H9 (cell line): Measurements from ENCODE around the gene MECP2. TPM values are rescaled to one million over a fixed set of nuclear protein-coding genes. Genes with fewer than 3 reads are reported as not detected.

ENCODE experiments used
- DNase-seq: peaks from one replicate; pipeline ENCODE4 v3.0.0-alpha.2; 2017
- H2AFZ ChIP-seq: one replicate; pipeline ENCODE4 v1.6.1; 2013; ENCODE audit warnings: mild to moderate bottlenecking, low read length, control low read depth, moderate library complexity
- H2AK5ac ChIP-seq: 2 replicates; pipeline ENCODE4 v1.6.1; 2013; ENCODE audit warnings: low read length, control low read depth, mixed read lengths; ENCODE audit not compliant: insufficient read length
- H2BK120ac ChIP-seq: one replicate; pipeline ENCODE4 v1.6.1; 2013; ENCODE audit warnings: low read depth, mild to moderate bottlenecking, low read length, control low read depth, inconsistent platforms; ENCODE audit not compliant: poor library complexity, severe bottlenecking
- H2BK12ac ChIP-seq: 2 replicates; pipeline ENCODE4 v1.6.1; 2013; ENCODE audit warnings: low read length, control low read depth, mixed read lengths, low read depth; ENCODE audit not compliant: insufficient read length
- H2BK15ac ChIP-seq: 2 replicates; pipeline ENCODE4 v1.6.1; 2013; ENCODE audit warnings: low read depth, low read length, control low read depth
- H2BK20ac ChIP-seq: one replicate; pipeline ENCODE4 v1.6.1; 2013; ENCODE audit warnings: low read depth, mild to moderate bottlenecking, low read length, control low read depth, inconsistent platforms; ENCODE audit not compliant: poor library complexity, severe bottlenecking
- H2BK5ac ChIP-seq: 2 replicates; pipeline ENCODE4 v1.6.1; 2013; ENCODE audit warnings: low read length, control low read depth, mixed read lengths; ENCODE audit not compliant: insufficient read length
- H3K14ac ChIP-seq: 2 replicates; pipeline ENCODE4 v1.6.1; 2013; ENCODE audit warnings: low read length, control low read depth; ENCODE audit not compliant: insufficient read depth
- H3K18ac ChIP-seq: 2 replicates; pipeline ENCODE4 v1.6.1; 2013; ENCODE audit warnings: low read depth, mild to moderate bottlenecking, mixed read lengths, low read length, control low read depth; ENCODE audit not compliant: insufficient read length
- H3K23ac ChIP-seq: 2 replicates; pipeline ENCODE4 v1.6.1; 2013; ENCODE audit warnings: low read length, control low read depth, mixed read lengths, low read depth; ENCODE audit not compliant: insufficient read length
- H3K23me2 ChIP-seq: 2 replicates; pipeline ENCODE4 v1.6.1; 2013; ENCODE audit warnings: low read depth, mild to moderate bottlenecking, mixed read lengths, low read length, control low read depth; ENCODE audit not compliant: insufficient read length, poor library complexity, severe bottlenecking
- H3K27ac ChIP-seq: 2 replicates; pipeline ENCODE4 v1.5.1; 2013; ENCODE audit warnings: low read length, control low read depth, mixed read lengths, low read depth; ENCODE audit not compliant: insufficient read length
- H3K27me3 ChIP-seq: 2 replicates; pipeline ENCODE4 v1.6.1; 2013; ENCODE audit warnings: low read length, control low read depth, inconsistent platforms; ENCODE audit not compliant: insufficient read depth
- H3K4ac ChIP-seq: 2 replicates; pipeline ENCODE4 v1.6.1; 2013; ENCODE audit warnings: low read depth, mild to moderate bottlenecking, control low read depth, inconsistent platforms, low read length, moderate library complexity
- H3K4me1 ChIP-seq: 2 replicates; pipeline ENCODE4 v1.6.1; 2013; ENCODE audit warnings: low read length, control low read depth, inconsistent platforms; ENCODE audit not compliant: insufficient read depth
- H3K4me2 ChIP-seq: 2 replicates; pipeline ENCODE4 v1.6.1; 2013; ENCODE audit warnings: low read length, control low read depth, mixed read lengths; ENCODE audit not compliant: insufficient read length, insufficient read depth
- H3K56ac ChIP-seq: 2 replicates; pipeline ENCODE4 v1.6.1; 2013; ENCODE audit warnings: low read depth, mild to moderate bottlenecking, mixed read lengths, low read length, control low read depth; ENCODE audit not compliant: insufficient read length
- H3K79me1 ChIP-seq: 2 replicates; pipeline ENCODE4 v1.6.1; 2013; ENCODE audit warnings: low read depth, mild to moderate bottlenecking, moderate library complexity, low read length, control low read depth, inconsistent platforms; ENCODE audit not compliant: insufficient read depth, poor library complexity, severe bottlenecking
- H3K79me2 ChIP-seq: 2 replicates; pipeline ENCODE4 v1.6.1; 2013; ENCODE audit warnings: low read length, control low read depth, inconsistent platforms; ENCODE audit not compliant: insufficient read depth
- H3K9ac ChIP-seq: 2 replicates; pipeline ENCODE4 v1.6.1; 2013; ENCODE audit warnings: low read length, control low read depth, mixed read lengths; ENCODE audit not compliant: insufficient read length; ENCODE audit errors: extremely low read depth
- H3K9me3 ChIP-seq: one replicate; pipeline ENCODE4 v1.6.1; 2013; ENCODE audit warnings: low read depth, low read length, inconsistent platforms; ENCODE audit not compliant: control insufficient read depth
- H3T11ph ChIP-seq: one replicate; pipeline ENCODE4 v1.6.1; 2013; ENCODE audit warnings: mild to moderate bottlenecking, low read length, control low read depth, inconsistent platforms
- H4K20me1 ChIP-seq: one replicate; pipeline ENCODE4 v1.6.1; 2013; ENCODE audit not compliant: control insufficient read depth, insufficient read length, insufficient read depth
- H4K5ac ChIP-seq: 2 replicates; pipeline ENCODE4 v1.6.1; 2013; ENCODE audit warnings: low read depth, mild to moderate bottlenecking, mixed read lengths, low read length, control low read depth; ENCODE audit not compliant: insufficient read length
- H4K8ac ChIP-seq: replicated peaks from 2 replicates; pipeline ENCODE4 v1.6.1; 2013; ENCODE audit warnings: low read length, control low read depth, mixed read lengths, low read depth; ENCODE audit not compliant: insufficient read length
- H4K91ac ChIP-seq: 2 replicates; pipeline ENCODE4 v1.6.1; 2013; ENCODE audit warnings: low read depth, mild to moderate bottlenecking, moderate library complexity, mixed read lengths, low read length, control low read depth; ENCODE audit not compliant: insufficient read length
- H3K27ac Mint-ChIP-seq, 3 experiments: 2 replicates in 2 of 3; 3 replicates in 1 of 3; pipeline ENCODE4 v1.8.0; 2020 to 2021; ENCODE audit warnings: mixed read lengths in 3 of 3, mild to moderate bottlenecking in 1 of 3, moderate library complexity in 1 of 3
- H3K27me3 Mint-ChIP-seq: 2 replicates; pipeline ENCODE4 v1.8.0; 2021; ENCODE audit warnings: low read depth, mild to moderate bottlenecking, moderate library complexity, mixed read lengths
- H3K36me3 Mint-ChIP-seq, 3 experiments: 2 replicates in 2 of 3; 3 replicates in 1 of 3; pipeline ENCODE4 v1.8.0; 2020 to 2021; ENCODE audit warnings: low read depth in 3 of 3, mixed read lengths in 3 of 3; ENCODE audit not compliant: insufficient read depth in 1 of 3
- H3K4me1 Mint-ChIP-seq, 2 experiments: 2 replicates each; pipeline ENCODE4 v1.8.0; 2020; ENCODE audit warnings: mixed read lengths in 2 of 2
- H3K4me3 Mint-ChIP-seq, 2 experiments: 2 replicates in 1 of 2; 3 replicates in 1 of 2; pipeline ENCODE4 v1.8.0; 2020 to 2021; ENCODE audit warnings: mild to moderate bottlenecking in 2 of 2, mixed read lengths in 2 of 2, moderate library complexity in 1 of 2
- H3K9me3 Mint-ChIP-seq, 2 experiments: 2 replicates in 1 of 2; 3 replicates in 1 of 2; pipeline ENCODE4 v1.8.0; 2020; ENCODE audit warnings: mild to moderate bottlenecking in 2 of 2, mixed read lengths in 2 of 2, moderate library complexity in 1 of 2
- WGBS: extraction: QIAGEN DNeasy Blood & Tissue Kit; methylation state at CpG from one replicate; pipeline ENCODE4 v1.1.7; 2013; ENCODE audit warnings: missing lambda C conversion rate, low lambda C conversion rate, mixed read lengths; ENCODE audit not compliant: insufficient read length; ENCODE audit errors: extremely low coverage; 5-methylcytosine and 5-hydroxymethylcytosine counted together
- total RNA-seq: library from RNA; stranded (reverse); gene quantifications from 2 replicates; pipeline ENCODE4 v1.2.1, GENCODE V29; 2021
- TF ChIP-seq, protein P1 (sequence below): fragments of 200-600 bp; sonication (generic); conservative IDR thresholded peaks from 3 replicates; pipeline ENCODE4 v1.8.0; 2021; ENCODE audit warnings: antibody characterized with exemption, mild to moderate bottlenecking

The MECP2 gene
- total RNA-seq, 1 experiment from 2014 or later = 32.2 TPM

DNA sequence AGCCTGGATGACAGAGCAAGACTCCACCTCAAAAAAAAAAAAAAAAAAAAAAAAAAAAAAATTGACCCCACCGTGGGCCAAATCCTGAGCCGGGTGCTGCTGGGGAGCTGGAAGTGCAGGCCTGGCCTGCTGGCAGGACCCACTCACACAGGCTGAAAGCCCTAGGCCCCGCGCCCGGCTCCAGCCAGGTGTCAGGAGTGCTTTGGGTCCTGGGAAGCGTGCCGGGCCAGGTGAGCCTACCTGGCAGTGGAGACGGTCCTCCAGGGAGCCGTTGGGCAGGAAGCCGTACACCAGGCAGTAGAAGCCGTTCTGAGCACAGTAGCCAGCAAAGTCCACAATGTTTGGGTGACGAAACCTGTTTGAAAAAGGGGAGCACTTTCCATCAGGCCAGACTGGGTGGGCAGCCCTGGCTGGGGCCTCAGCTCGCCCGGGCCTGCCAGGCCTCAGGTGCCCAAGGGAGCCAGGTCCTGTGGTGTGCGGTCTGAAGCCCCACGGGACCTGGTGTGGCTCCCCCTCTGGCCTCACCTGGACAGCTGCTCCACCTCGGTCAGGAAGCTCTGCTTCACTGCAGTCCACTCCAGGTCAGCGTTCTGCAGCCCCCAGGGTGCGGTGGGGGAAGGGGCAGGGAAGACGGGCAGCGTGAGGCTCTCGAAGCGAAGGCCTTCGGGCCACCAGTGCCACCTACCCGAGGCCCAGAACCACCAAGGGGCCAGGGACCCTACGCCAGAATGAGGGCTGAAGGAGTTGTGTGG lies 79.6 kb downstream of the MECP2 start:
- Mint-ChIP-seq H3K4me1 (peaks cover 15 to 30% of the 10 kb centered on the region in 2 experiments), H3K27me3 (no peaks in the 10 kb centered on the region), H3K27ac (no peak overlapping the region), H3K36me3 (peaks cover 3 to 46% (median 6%) of the 10 kb centered on the region in 3 experiments; a peak in 6 of 7 replicates), H3K4me3 (peak overlapping the region in 1 of 2 experiments; percentile 66; a peak in 1 of 5 replicates), H3K9me3 (peaks cover 48 to 67% of the 10 kb centered on the region in 2 experiments)
- TF ChIP-seq, protein P1, sequence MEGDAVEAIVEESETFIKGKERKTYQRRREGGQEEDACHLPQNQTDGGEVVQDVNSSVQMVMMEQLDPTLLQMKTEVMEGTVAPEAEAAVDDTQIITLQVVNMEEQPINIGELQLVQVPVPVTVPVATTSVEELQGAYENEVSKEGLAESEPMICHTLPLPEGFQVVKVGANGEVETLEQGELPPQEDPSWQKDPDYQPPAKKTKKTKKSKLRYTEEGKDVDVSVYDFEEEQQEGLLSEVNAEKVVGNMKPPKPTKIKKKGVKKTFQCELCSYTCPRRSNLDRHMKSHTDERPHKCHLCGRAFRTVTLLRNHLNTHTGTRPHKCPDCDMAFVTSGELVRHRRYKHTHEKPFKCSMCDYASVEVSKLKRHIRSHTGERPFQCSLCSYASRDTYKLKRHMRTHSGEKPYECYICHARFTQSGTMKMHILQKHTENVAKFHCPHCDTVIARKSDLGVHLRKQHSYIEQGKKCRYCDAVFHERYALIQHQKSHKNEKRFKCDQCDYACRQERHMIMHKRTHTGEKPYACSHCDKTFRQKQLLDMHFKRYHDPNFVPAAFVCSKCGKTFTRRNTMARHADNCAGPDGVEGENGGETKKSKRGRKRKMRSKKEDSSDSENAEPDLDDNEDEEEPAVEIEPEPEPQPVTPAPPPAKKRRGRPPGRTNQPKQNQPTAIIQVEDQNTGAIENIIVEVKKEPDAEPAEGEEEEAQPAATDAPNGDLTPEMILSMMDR = no peak
- no peak overlapping the region for H3K18ac ChIP-seq
- no peak overlapping the region for H3K4ac ChIP-seq
- no peaks in the 10 kb centered on the region for H3K4me1 ChIP-seq
- no peak overlapping the region for H2BK20ac ChIP-seq
- H2BK12ac ChIP-seq = no peak overlapping the region
- H3K79me2 ChIP-seq = no peaks in the 10 kb centered on the region
- H4K20me1 ChIP-seq = peaks cover 5% of the 10 kb centered on the region
- no peak overlapping the region for H4K5ac ChIP-seq
- H3K9ac ChIP-seq = no peak overlapping the region
- no peak overlapping the region for H4K8ac ChIP-seq
- no peak overlapping the region for H3K56ac ChIP-seq
- no peak overlapping the region for H3K14ac ChIP-seq
- no peak for DNase-seq
- no peak overlapping the region for H3K27ac ChIP-seq
- no peaks in the 10 kb centered on the region for H3K27me3 ChIP-seq
- no peak overlapping the region for H2BK5ac ChIP-seq
- H2BK120ac ChIP-seq = no peak overlapping the region
- no peak overlapping the region for H2AFZ ChIP-seq
- no peak overlapping the region for H3T11ph ChIP-seq
- H3K23ac ChIP-seq = no peak overlapping the region
- WGBS = no CpG with 5 or more reads among the region's 26 CpGs
- no peak overlapping the region for H3K4me2 ChIP-seq
- no peak overlapping the region for H4K91ac ChIP-seq
- no peaks in the 10 kb centered on the region for H3K9me3 ChIP-seq
- H3K23me2 ChIP-seq = peaks cover 9% of the 10 kb centered on the region
- H2BK15ac ChIP-seq = no peak overlapping the region
- no peaks in the 10 kb centered on the region for H3K79me1 ChIP-seq
- H2AK5ac ChIP-seq = no peak overlapping the region
